Measurements from ENCODE around the gene ZNF688.

Gene ZNF688

DNA sequence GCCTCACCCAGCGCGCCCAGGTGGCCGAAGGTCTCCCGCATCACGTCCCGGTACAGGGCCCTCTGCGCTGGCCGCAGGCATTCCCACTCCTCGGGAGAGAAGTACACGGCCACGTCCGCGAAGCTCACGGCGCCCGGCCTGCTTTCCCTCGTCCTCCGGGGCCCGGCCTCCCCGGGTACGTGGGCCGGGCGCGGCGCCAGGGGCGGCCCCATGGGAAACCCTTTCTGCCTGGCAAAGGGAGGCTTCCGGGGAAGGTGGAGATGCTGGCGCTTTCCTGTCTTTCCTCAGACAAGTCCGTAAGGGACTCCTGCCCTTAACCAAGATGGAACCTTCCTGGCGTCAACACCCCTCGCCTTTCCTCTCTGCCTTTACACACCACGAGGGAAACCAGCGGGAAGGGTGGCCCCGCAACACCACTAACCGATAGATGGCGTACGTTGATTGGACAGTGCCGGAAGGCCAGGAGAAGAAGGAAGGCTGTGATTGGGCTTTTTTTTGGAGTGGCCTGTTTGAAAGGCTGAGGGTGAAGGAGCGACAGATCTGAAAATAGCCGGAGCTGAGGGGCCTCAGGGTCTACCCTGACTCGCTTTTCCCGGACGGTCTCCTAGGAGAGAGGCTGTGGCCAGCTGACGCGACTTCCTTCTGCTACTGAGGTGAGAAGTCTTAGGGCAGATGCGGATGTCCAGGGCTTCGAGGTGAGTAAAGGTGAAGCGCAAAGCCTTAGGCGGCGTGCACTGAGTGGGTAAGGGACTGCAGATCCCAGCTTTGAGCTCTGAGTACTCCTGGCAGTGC lies 14.1 kb upstream of the ZNF688 start, which contains the start of gene ZNF785:
Gene ZNF785 (minus strand): TSS at position 298 of the 792 bp plus-strand sequence. CDS start 86 bp downstream, at position 212.
- peak; percentile 75 to 83 for DNase-seq (ENCODE audit: low read depth in 1 of 2, low spot score in 1 of 2)

GRCh38 chr16:30585022-30585399 lies 13.5 kb upstream of the ZNF688 start:
- no peak for DNase-seq (ENCODE audit: low read depth in 1 of 2, low spot score in 1 of 2)

DNA sequence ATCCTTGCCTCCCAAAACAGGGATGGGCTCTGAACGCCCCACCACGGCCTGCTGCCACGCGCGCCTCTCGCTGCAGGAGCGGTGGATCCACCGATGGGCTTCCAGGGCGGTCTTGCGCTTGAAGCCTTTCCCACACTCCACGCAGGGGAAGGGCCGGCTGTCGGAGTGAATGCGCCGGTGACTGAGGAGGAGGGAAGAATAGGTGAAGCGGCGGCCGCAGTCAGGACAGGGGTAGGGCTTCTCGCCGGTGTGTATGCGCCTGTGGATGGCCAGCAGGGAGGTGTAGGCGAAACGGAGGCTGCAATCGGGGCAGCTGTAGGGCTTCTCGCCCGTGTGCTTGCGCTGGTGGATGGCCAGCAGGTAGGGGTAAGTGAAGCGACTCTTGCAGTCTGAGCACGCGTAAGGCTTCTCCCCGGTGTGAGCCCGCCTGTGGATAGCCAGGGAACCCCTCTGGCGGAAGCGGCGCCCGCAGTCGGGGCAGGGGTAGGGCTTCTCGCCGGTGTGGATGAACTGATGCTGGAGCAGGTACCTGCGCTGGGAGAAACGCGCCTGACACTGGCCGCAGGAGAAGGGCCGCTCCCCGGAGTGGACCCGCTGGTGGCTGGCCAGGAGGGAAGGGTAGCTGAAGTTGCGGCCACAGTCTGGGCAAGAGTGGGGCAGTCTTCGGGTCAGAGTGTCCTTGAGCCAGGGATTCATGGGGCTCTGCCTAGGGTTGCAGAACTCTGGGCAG lies 11.3 kb upstream of the ZNF688 start:
- no peak for DNase-seq (ENCODE audit: low read depth in 1 of 2, low spot score in 1 of 2)

- DNase-seq (ENCODE audit: low read depth in 1 of 2, low spot score in 1 of 2) = no peak
Observed at GRCh38 chr16:30581457-30581856, 9.9 kb upstream of the ZNF688 start.

GRCh38 chr16:30574678-30575077 lies 3.2 kb upstream of the ZNF688 start:
- DNase-seq (ENCODE audit: low read depth in 1 of 2, low spot score in 1 of 2) = no peak

- DNase-seq (ENCODE audit: low read depth in 1 of 2, low spot score in 1 of 2) = no peak
Observed at GRCh38 chr16:30570636-30571444, 674 bp downstream of the ZNF688 start.

DNA sequence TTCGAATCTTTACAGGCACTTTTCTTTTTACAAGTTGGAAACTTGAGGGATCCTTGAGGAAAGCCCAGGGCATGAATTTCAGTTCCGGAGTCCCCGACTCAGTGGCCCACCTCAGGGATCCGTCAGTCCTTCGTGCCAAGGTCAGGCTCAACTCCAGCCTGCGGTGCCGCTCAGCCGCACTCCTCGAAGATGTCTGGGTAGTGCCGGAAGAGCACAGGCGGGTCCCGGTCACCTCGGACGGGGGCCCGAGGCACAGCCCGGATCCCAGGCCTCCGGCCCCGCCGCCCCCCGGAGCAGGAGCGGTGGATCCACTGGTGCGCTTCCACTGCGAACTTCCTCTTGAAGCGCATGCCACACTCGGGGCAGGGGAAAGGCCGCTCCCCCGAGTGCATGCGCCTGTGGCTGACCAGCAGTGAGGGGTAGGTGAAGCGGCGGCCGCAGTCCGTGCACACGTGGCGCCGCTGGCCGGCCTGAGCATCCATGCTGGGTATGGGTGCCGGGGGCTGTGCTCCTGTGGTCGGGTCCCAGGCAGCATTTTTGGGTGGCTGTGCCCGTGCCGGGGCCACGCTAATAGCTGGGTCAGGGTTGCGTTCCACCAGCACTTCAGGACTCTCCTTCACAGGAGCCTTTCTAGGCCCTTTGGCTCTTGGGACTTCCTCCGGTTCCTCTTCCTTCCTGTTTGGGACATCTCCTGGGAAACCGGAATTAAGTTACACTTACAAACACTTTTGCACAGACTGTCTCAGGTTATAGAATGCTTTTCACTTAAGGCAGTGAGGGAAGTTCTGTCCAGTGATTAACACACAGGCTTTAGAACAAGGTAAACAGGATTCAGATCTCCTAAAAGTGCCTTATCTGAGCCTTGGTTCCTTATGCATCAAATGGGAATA lies 1.5 kb downstream of the ZNF688 start:
- no peak for DNase-seq (ENCODE audit: low read depth in 1 of 2, low spot score in 1 of 2)

DNA sequence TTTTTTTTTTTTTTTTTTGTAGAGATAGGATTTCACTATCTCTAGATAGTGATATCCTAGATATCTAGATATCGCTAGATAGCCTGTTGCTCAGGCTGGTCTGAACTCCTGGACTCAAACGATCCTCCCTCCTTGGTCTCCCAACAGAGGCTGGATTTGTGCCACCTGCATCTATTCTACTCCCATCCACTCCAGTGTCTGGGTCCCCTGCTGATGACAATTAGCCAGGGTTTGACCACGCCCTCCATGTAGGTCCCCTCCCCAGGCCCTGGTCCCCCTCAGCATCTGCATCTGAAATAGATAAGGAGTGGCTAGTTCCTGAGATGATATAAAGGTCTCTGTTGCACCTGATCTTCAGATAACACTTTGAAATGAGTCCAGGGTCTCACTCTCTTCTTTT lies 2.2 kb downstream of the ZNF688 start:
- no peak for DNase-seq (ENCODE audit: low read depth in 1 of 2, low spot score in 1 of 2)

DNA sequence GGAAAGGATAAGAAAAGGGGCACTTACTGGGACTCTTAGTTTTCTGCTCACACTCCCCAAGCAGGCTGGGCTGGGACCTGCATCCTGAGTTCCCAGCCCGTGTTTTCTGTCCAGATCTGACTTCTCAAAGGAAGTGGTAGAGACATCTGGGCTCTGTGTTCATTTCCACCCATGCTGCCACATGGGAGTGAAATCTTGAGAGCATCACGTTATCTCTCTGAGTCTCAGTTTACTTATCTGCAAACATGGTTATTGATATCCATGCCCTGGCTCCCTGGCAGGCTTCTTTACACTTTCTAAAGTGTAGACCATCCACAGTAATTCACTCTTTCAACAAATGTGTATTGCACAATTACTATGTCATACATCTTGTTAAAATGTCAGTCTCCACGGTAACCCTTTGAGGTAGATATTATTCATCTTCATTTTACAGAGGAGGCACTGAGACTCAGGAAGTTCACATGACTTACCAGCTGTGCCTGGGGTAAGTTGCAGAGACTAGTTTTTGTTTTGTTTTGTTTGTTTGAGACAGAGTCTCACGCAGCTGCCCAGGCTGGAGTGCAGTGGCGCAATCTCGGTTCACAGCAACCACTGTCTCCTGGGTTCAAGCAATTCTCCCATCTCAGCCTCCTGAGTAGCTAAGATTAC lies 3.4 kb downstream of the ZNF688 start:
- DNase-seq (ENCODE audit: low read depth in 1 of 2, low spot score in 1 of 2) = no peak

DNA sequence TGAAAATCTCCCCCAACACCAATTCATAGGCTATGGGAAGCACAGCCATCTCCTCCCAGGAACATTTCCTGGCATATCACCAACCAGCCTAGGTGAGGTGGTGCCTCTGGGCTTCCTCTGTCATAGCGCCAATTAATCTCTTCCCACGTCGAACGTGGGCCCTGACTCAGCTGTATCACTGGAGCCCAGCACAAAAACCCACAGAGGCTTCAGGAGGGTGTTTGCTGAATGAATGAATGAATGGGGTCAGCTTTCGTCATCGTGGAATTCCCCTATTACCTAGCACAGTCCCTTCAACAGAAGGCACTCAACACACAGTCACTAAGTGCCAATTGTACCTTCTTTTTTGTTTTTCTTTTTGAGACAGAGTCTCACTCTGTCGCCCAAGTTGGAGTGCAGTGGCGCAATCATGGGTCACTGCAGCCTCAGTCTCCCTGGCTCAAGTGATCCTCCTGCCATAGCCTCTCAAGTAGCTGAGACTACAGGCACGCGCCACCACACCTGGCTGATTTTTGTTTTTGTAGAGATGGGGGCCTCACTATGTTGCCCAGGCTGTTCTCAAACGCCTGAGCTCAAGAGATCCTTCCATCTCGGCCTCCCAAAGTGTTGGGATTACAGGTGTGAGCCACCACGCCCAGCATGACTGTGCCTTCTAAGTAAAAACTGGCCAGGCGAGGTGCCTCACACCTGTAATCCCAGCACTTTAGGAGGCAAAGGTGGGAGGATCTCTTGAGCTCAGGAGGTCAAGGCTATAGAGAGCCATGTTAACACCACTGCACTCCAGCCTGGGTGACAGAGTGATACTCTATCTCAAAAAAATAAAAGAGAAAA lies 4.1 kb downstream of the ZNF688 start:
- DNase-seq (ENCODE audit: low read depth in 1 of 2, low spot score in 1 of 2) = peak in 1 of 2 donors; percentile 44

DNA sequence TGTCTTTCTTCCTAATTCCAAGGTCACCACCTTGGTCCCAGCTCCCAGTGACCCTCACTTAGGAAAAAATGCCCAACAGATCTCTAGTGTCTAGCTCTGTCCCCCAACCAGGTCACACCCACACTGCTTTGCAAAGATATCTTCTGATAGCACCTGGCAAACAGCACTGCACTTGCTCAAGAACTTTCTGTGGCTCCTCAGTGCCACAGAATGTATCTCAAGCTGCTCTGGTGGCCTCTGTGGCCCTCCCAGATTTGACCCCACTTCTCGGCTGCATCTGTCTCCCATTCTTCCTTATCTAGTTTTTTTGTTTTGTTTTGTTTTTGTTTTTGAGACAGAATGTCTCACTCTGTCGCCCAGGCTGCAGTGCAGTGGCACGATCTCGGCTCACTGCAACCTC lies 5.0 kb downstream of the ZNF688 start:
- DNase-seq (ENCODE audit: low read depth in 1 of 2, low spot score in 1 of 2) = no peak

- DNase-seq (ENCODE audit: low read depth in 1 of 2, low spot score in 1 of 2) = no peak
Observed at GRCh38 chr16:30565984-30566383, 5.5 kb downstream of the ZNF688 start.

- no peak for DNase-seq (ENCODE audit: low read depth in 1 of 2, low spot score in 1 of 2)
Observed at GRCh38 chr16:30565526-30565925, 6.0 kb downstream of the ZNF688 start.

DNA sequence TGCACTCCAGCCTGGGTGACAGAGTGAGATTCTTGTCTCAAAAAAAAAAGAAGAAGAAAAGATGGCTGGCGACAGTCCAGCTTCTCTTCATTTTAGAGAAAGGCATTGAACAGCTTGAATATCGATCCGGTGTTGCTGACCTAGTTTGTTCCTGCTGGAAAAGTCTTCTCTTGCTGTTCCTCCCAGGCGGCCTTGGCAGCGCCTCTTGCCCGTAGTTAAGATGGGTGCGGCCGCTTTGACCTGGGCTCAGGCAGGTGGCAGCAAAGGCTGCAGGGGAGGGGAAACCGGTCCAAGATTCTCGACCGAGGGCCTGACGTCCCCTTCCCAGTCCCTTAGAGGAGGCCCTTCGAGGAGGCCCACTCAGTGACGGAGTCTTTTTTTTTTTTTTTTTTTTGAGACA lies 9.5 kb downstream of the ZNF688 start:
- DNase-seq (ENCODE audit: low read depth in 1 of 2, low spot score in 1 of 2) = no peak

DNA sequence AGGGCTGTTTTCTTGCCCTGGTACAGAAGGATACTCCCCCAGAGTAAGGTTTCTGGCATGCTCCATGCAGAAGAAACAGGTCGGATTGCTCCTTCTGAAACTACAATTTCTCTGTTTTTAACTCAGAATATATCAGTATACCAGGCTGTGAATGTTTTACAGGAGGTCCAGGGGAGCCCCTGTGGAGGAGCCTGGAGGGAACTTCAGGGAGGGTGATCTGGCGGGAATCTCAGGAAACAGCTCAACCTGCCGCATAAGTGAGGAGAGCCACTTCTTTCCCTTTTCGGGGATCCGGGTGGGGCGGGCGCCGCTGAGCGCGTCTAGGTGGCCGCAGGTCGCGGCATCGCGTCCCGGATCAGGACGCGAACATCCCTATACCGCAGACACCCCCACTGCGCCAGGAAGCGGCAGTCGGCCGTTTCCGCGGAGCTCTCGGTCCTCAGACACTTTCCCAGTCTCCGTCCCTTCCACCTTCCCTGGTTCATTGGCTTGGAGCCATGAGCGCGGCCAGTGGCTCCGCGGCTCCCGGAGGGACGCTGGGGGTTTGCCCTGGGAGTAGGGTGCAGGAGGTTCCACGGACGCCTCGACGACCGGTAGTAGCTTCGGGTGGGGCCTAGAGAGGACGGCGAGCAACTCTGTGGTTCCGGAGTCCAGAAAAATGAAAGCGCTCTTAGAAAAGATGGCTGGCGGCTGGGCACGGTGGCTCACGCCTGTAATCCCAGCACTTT lies 10.3 kb downstream of the ZNF688 start:
- no peak for DNase-seq (ENCODE audit: low read depth in 1 of 2, low spot score in 1 of 2)

- no peak for DNase-seq (ENCODE audit: low read depth in 1 of 2, low spot score in 1 of 2)
Observed at GRCh38 chr16:30559690-30560089, 11.8 kb downstream of the ZNF688 start.

- DNase-seq (ENCODE audit: low read depth in 1 of 2, low spot score in 1 of 2) = no peak
Observed at GRCh38 chr16:30558789-30559377, 12.6 kb downstream of the ZNF688 start.

Measured in stimulated activated CD4-positive, alpha-beta T cell treated with anti-CD3 and anti-CD28 coated beads, Interleukin-15, amount 100 ng/mL, for 1 hour (primary cell).